ENCODE measurements around the gene LPIN3.

LPIN3 gene

DNA sequence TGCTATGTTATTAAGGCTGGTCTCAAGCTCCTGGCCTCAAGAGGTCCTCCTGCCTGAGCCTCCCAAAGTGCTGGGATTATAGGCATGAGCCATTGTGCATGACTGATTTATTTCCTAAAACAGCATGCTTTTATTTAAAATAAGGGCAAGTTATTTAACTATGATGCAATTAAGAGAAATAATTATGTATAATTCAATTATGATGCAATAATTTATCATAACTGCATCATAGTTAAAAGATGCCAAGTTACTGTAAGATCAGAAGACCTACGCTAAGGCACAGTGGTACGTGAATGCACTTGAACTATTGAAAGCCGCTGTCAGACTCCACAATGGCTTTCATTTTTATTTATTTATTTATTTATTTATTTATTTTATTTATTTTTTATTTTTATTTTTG is 50.3 kb downstream of the LPIN3 start:
- no peak for DNase-seq (ENCODE audit: extremely low read depth in 1 of 2, low read depth in 1 of 2)

DNA sequence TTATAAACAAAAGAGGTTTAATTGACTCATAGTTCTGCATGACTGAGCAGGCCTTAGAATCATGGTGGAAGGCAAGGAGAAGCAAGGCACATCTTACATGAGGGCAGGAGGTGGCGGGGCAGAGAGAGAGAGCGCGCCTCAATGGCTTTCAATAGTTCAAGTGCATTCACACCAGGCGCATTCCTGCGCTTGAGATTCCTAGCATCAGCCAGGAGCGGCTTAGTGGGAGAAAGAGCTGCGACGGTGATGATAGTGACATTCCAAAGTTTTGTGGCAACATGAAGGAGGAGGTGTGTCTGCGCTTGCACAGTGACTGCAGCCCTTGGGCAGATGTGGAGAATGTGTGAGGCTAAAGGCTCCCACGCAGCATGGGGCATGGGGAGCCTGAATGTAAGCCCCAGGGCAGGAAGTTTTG is 51.0 kb downstream of the LPIN3 start:
- no peak for DNase-seq (ENCODE audit: extremely low read depth in 1 of 2, low read depth in 1 of 2)

DNA sequence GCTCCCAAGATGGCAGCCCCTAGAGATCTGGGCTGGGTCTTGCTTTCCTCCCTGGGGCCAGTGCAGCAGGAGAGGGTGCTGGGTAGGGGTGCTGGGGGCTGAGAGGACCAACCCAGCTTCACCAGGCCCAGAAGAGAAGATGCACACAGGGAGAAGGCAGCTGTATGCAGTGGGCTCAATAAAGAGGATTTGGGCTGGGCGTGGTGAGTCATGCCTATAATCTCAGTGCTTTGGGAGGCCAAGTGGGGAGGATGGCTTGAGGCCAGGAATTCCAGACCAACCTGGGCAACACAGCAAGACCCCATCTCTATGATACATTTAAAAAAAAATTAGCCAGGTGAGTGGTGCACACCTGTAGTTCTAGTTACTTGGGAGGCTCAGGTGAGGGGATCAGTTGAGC is 51.7 kb downstream of the LPIN3 start:
- DNase-seq (ENCODE audit: extremely low read depth in 1 of 2, low read depth in 1 of 2) = no peak

DNA sequence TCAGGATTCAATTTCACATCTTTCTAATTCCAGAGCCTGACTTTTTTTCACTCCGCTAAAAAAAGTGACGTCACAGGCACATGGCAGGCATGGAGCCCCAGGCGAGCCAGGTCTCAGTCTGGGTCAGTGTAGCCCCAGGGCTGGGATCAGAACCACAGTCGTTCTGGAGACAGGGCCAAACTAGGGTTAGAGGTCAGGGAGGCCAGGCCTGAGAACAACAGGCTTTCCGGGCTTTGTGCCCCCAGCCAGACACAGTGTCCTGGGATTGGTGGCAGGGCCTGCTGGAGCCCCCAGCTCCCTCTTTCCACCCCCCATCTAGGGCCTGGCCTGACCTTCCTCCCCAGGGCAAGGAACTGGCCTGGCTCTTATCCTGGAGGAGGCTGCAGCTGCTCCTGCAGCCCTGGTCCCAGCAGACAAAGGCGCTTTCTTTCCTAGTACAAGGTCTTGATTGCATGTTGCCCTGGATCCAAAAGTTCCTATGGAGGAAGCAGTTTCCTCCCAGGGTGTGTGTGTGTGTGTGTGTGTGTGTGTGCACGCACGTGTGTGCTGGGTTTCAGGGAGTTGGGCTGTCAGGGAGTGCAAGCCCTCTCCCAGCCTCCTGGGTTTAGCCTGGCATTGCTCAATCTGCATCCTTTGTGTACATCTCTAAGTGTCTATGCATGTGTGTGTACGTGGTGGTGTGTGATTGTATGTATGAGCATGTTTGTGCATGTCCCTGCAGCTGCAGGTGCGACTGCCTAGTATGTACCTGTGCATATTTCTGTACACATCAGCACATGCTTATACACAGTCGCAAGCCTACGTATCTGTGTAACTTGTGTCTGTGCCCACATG is 52.5 kb downstream of the LPIN3 start:
- no peak for DNase-seq (ENCODE audit: extremely low read depth in 1 of 2, low read depth in 1 of 2)

DNA sequence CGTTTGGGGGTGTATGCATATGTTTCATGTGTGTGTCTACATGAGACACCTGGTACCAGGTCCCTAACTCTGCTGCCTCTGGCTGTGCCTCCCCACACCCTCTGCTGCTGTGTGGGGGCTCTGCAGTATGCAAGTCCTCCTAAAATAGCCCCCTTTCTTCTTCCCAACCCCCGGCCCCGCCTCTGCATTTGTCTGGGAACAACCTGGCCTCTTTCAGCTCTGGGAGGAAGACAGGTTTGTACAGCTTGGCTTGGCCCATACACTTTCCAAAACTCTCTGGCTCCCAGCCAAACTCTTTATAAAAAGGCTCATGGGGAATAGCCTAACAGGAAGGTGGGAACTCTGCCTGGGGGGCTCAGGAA is 53.1 kb downstream of the LPIN3 start:
- DNase-seq (ENCODE audit: extremely low read depth in 1 of 2, low read depth in 1 of 2) = no peak

DNA sequence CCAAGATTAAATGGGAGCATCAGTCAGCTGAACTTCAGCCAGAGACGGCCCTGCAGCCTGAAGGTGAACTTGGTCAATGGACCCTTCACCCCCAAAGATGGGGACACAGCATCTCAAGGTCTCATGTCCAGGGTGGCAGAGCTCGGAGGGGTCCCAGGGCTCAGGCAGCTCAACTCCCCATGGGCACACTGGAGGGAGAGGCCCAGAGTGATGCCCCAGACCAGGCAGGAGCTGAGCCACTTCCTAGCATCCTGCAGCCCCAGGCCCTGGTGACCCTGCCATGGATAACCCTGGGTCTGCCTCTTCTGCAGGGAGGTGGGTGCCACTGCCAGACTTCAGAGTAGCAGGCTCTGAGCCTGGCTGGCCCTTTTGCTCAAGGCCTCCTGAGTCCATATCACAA is 53.5 kb downstream of the LPIN3 start:
- DNase-seq (ENCODE audit: extremely low read depth in 1 of 2, low read depth in 1 of 2) = no peak

DNA sequence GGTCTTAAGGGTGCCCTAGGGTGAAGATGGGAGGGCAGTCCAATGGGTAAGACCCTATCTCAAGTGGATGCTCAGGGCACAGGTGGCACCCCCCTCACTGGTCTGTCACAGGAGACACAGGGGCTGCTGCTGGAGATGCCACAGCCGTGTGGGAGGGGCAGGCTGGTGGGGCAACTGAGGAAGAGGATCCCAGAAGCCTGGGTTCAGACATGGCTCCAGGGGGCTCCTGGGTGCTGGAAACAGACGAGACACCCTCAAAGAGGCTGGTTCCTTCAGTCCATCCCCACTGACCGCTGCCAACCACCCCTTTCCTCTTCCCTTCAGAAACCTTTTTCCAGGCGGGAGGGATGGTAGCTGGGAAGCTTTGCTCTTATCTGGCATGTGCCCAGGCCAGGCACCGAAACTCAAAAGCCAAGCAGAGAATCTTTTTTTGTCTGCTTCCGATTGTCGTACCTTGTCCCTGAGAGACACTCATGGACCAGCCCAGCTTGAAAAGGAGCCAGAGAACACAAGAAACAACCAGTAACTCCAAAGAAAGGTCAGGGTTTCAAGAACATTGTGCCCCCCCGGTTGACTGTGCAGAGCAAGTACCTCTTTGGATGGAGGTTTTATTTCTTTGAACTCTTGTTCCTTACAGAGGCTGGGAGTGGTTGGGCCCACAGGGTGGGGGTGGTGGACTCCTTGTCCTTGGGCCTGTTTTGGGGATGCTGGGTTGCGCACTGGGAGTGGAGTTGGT is 54.5 kb downstream of the LPIN3 start:
- no peak for DNase-seq (ENCODE audit: extremely low read depth in 1 of 2, low read depth in 1 of 2)

DNA sequence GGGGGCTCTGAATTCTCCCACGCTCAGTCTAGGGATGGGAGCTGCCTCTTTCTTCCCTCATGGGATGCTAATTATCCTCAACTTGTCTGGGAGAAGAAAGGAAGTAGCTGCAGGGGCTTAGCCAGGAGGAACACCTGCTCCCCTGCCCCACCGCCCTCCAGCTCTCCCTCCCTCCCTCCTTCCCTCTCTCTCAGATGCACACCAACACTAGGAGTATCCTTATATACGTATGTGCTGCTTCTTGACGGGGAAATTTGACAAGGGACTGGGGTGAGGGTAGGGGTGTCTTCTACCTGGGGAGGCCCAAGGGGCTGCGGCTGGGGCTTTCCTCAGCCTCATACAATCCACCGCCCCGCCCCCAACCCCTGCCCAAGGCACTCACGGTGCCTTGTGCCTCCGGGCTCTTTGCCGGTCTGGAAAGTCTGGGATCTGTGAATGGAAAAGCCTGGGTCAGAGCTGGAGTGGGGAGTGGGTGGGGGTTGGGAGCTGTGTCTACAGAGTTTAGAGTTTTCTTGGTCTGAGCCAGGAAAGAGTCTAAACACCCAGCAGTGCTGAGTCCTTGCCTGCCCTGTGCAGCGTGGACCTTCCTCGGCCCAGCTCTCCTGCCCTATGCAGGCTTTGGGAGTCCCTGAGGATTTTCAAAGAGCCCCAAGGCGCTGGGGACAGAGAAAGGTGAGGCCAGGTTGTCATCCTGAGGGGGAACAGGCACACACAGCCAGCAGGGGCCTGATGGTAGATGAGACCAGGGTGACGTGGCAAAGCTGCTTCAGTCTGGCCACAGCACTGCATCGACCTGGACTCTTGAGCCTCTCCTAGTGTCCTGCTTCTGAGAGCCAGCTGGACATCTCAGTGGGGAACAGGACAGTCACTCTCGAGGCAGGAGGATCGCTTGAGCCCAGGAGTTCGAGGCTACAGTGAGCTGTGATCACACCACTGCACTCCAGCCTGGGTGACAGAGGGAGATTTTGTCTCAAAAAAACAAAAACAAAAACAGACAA is 55.3 kb downstream of the LPIN3 start:
- no peak for DNase-seq (ENCODE audit: extremely low read depth in 1 of 2, low read depth in 1 of 2)

DNA sequence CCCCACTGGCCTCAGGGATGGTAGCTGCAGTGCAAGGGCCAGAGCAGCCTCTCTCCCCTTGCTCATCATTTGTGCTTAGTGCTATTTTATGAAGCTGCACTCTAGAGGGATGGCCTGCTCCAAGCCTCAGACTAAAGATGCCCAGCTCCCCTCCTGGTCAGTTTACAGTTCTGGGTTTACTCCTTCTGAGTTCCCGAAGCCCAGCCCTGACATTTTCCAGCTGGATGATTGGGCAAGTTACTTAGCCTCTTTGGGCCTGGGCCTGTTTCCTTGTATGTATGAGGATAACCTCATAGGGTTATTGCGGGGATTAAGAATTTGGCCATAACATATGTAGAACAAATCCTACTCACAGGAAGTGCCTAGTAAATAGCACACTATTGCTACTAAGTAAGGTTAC is 57.8 kb downstream of the LPIN3 start:
- DNase-seq (ENCODE audit: extremely low read depth in 1 of 2, low read depth in 1 of 2) = no peak

DNA sequence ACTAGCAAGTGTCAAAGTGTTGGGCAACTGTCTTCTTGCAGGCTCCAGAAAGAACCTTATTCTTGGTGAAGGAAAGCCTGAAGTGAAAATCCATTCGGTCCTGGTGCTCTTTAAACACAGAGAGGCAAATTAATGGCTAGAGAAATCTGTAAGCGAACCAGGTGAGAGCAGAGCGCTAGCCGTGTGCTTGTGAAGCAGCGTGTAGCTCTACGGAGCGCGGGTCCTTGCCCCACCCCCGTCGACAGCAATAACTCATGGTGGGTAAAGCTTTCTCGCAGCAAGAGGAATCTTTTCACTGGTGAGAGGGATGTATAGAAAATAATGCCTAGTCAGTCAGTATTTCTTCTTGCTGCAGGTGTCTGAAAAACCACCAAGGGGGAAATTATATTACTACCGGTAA is 63.0 kb downstream of the LPIN3 start:
- no peak for DNase-seq (ENCODE audit: extremely low read depth in 1 of 2, low read depth in 1 of 2)

DNA sequence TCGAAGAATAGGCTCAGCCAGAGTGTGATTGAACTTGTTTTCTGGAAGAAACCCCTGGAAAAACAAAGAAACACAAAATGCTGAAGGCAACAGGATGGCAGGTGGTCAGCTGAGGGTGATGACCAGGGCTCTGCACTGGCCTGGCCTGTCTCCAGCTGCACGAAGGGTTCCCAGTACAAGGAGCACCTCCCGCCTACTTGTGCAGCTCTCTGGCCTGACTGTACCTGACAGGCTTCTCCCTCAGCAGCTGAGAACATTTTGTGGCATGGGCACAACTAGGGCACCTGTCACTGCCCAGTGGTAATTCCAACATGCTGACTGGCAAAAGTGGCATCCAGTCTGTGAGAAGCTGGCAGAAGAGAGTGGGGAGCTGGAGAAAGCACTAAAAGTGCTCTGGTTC is 64.8 kb downstream of the LPIN3 start:
- no peak for DNase-seq (ENCODE audit: extremely low read depth in 1 of 2, low read depth in 1 of 2)

DNA sequence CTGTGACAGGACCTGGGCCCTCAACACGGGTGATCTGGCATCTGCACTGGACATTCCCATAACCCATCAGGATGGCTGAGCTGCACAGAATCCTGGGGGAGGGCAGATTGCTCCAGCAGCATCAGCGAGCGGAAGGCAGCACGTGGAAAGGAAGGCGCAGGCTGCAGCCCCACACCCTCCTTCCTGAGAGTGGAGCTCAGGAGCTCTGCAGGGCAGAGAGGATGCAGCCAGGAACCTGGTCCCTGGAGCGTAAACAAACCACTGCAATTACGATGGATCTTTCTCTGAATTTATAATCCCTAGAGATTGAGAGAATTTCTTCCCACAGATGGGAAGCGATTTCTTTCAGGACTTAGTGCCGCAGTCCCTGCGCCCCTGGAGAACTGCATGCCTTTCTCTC is 65.7 kb downstream of the LPIN3 start:
- no peak for DNase-seq (ENCODE audit: extremely low read depth in 1 of 2, low read depth in 1 of 2)

DNA sequence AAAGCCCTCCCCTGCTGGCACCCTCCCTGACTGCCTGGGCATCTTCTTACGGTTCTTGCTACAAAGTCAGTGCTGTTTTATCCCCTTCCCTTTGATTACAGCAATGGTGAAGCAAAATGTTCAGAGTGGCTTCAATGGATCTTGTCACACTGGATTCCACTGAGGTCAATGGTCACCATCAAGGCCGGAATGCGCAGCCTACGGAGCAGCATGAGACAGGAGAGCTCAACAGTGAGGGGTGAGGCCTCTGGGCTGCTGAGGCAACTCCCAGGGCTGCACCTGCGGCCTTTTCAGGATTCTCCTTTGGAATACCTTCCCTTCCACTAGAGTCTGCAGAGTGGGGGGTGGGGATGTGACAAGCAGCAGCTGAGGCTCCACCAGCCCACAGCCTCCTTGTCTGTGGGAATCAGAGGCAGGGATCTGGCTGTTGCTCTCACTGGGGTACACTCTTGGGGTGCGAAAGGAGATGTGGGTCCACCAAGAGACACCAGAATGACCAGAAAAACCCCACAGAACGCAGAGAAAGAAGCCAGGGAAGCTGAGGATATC is 66.3 kb downstream of the LPIN3 start:
- DNase-seq (ENCODE audit: extremely low read depth in 1 of 2, low read depth in 1 of 2) = no peak

DNA sequence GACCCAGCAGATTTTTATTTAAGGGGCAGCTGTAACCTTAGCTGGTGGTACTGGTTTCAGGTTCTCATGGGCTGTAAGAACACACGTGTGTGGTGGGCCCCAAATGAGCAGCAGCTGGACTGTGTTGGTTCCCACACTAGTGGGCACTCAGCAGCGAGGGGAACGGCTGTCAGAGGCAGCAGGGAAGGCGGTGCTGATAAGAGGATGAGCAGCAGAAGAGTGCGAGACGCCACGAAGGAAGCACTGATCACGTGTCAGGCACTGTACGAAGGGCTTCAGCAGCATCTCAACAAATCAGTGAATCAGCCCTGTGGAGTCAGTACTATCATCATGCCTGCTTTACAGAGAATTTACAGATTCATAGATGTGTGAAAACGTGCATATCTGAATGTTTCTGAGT is 67.0 kb downstream of the LPIN3 start:
- DNase-seq (ENCODE audit: extremely low read depth in 1 of 2, low read depth in 1 of 2) = no peak

DNA sequence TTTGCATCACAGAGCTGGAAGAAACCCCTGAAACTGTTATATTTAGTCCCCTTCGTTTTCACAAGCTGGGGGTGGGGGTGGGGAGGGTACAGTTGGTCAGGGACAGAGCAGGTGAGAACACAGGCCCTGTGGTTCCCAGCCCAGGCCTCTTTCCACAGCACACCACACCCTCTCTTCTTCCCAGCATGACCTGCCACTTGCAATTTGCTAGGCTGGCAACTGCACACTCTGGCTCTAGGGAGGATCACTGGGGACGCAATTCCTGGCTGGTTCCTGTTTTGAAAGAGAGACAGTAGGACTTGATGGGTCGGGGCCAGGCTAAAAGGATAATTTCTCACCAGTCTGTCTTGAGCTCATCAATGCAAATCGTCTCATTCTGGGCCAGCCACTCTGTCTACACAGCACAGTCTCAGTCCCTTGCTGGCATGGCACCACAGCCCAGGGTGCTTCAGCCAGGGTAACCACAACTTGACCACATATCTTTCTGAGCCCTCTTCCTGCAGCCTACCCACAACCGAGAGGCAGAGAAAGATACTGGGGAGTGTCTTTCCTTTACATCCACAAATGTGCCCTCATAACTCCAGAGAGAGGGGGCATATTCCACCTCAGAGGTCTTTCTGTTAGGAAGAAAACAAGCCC is 67.7 kb downstream of the LPIN3 start:
- DNase-seq (ENCODE audit: extremely low read depth in 1 of 2, low read depth in 1 of 2) = no peak

DNA sequence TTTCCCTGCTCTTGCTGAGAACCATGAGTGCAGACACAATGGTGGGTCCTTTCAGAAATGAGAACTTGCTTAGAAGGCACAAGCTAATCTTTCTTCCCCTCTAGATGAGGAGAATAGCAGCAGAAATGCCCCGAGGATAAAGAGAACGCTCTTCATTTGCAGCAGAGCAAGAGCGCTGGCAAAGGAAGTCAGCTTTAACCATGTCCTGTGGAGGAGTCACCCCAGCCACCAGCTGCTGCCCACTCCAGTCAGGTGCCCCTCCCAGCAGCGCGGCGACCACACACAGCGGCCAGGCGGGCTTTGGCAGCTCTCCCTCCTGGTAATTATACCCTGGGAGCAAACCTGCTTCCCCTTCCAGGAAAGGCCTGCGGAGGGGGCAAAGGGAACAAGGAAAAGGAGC is 68.4 kb downstream of the LPIN3 start:
- no peak for DNase-seq (ENCODE audit: extremely low read depth in 1 of 2, low read depth in 1 of 2)
